DOHH2 (cell line): ENCODE measurements around the gene NAPEPLD.
"Not testable (repeated sequence)": the region's sequence is repeated elsewhere in the genome, so short reads cannot be mapped to it uniquely, and the experiment has no call there.

Source experiments
- H3F3A ChIP-seq: fragments of 200-600 bp; sonication (generic), shearing (Covaris generic); 2 replicates; pipeline ENCODE4 v1.6.0; 2016; ENCODE audit warnings: antibody characterized with exemption, mild to moderate bottlenecking; ENCODE audit not compliant: control insufficient read depth, insufficient read depth
- H3K27ac ChIP-seq: fragments of 200-600 bp; sonication (generic); 2 replicates; pipeline ENCODE4 v1.5.1; 2014; ENCODE audit warnings: low read depth, mild to moderate bottlenecking, low read length, moderate library complexity
- H3K27me3 ChIP-seq: fragments of 200-600 bp; sonication (generic); 2 replicates; pipeline ENCODE4 v1.6.1; 2014; ENCODE audit warnings: mild to moderate bottlenecking, low read length, mixed read lengths; ENCODE audit not compliant: control insufficient read depth
- H3K36me3 ChIP-seq: fragments of 200-600 bp; sonication (generic); 2 replicates; pipeline ENCODE4 v1.6.1; 2014; ENCODE audit warnings: mild to moderate bottlenecking, low read length, moderate library complexity, mixed read lengths; ENCODE audit not compliant: control insufficient read depth
- H3K4me1 ChIP-seq: fragments of 200-600 bp; sonication (generic); 2 replicates; pipeline ENCODE4 v1.6.1; 2014; ENCODE audit warnings: mild to moderate bottlenecking, low read length, mixed read lengths; ENCODE audit not compliant: control insufficient read depth
- H3K4me2 ChIP-seq: fragments of 200-600 bp; sonication (generic); 2 replicates; pipeline ENCODE4 v1.6.0; 2014; ENCODE audit warnings: mild to moderate bottlenecking, low read length, moderate library complexity
- H3K4me3 ChIP-seq: fragments of 200-600 bp; sonication (generic); 2 replicates; pipeline ENCODE4 v1.5.1; 2014; ENCODE audit warnings: mild to moderate bottlenecking, low read length, mixed read lengths
- H3K79me2 ChIP-seq: fragments of 200-600 bp; sonication (generic); 2 replicates; pipeline ENCODE4 v1.6.1; 2014; ENCODE audit warnings: mild to moderate bottlenecking, low read length, mixed read lengths; ENCODE audit not compliant: control insufficient read depth
- H3K9me2 ChIP-seq: fragments of 200-600 bp; sonication (generic); replicated peaks from 2 replicates; pipeline ENCODE4 v1.6.1; 2014; ENCODE audit warnings: mild to moderate bottlenecking, low read length, mixed read lengths; ENCODE audit not compliant: control insufficient read depth
- H3K9me3 ChIP-seq: fragments of 200-600 bp; sonication (generic); 2 replicates; pipeline ENCODE4 v1.6.1; 2014; ENCODE audit warnings: antibody characterized with exemption, low read length, mixed read lengths; ENCODE audit not compliant: control insufficient read depth, insufficient read depth
- H4K20me1 ChIP-seq: fragments of 200-600 bp; sonication (generic); 2 replicates; pipeline ENCODE4 v1.6.0; 2014; ENCODE audit warnings: low read depth, mild to moderate bottlenecking, antibody characterized with exemption, low read length, moderate library complexity; ENCODE audit not compliant: control insufficient read depth, insufficient read depth
- CTCF ChIP-seq: fragments of 200-600 bp; sonication (generic); IDR thresholded peaks from one replicate; pipeline ENCODE4 v1.5.1; 2014; ENCODE audit warnings: antibody characterized with exemption, mild to moderate bottlenecking, low read depth, low read length; ENCODE audit not compliant: poor library complexity, severe bottlenecking
- EZH2phosphoT487 ChIP-seq: fragments of 200-600 bp; sonication (generic); IDR thresholded peaks from 2 replicates; pipeline ENCODE4 v1.6.1; 2017; ENCODE audit warnings: borderline replicate concordance, mild to moderate bottlenecking, antibody characterized with exemption, low read length, moderate library complexity, mixed read lengths

Gene NAPEPLD

GRCh38 chr7:103149808-103150180, 895 bp upstream of the NAPEPLD start:
- Histone ChIP-seq H3K27ac (peak overlapping the region; percentile 68), H3K36me3 (peaks cover 10% of the 10 kb centered on the region), H4K20me1 (no peaks in the 10 kb centered on the region), H3K9me2 (no peaks in the 10 kb centered on the region), H3K4me3 (peak overlapping the region; percentile 75), H3F3A (peaks cover 8% of the 10 kb centered on the region), H3K9me3 (no peaks in the 10 kb centered on the region), H3K79me2 (peaks cover 44% of the 10 kb centered on the region), H3K4me1 (peaks cover 28% of the 10 kb centered on the region), H3K4me2 (peak overlapping the region; percentile 67), H3K27me3 (no peaks in the 10 kb centered on the region)
- TF ChIP-seq EZH2phosphoT487 (no peak), CTCF (no peak)

- no peak for TF ChIP-seq EZH2phosphoT487
- no peak for TF ChIP-seq CTCF
- no peaks in the 10 kb centered on the region for H4K20me1 ChIP-seq
- H3K4me1 ChIP-seq = peaks cover 28% of the 10 kb centered on the region
- H3K4me2 ChIP-seq = peak overlapping the region; percentile 67
- peak overlapping the region; percentile 75 for H3K4me3 ChIP-seq
- peaks cover 10% of the 10 kb centered on the region for H3K36me3 ChIP-seq
- H3K27me3 ChIP-seq = no peaks in the 10 kb centered on the region
- H3K9me3 ChIP-seq = no peaks in the 10 kb centered on the region
- peaks cover 59% of the 10 kb centered on the region for H3K79me2 ChIP-seq
- peak overlapping the region; percentile 68 for H3K27ac ChIP-seq
- peaks cover 8% of the 10 kb centered on the region for H3F3A ChIP-seq
- H3K9me2 ChIP-seq = no peaks in the 10 kb centered on the region
These were observed 537 bp downstream of the NAPEPLD start for GRCh38 chr7:103148131-103148993.

GRCh38 chr7:103144754-103145153, 4.1 kb downstream of the NAPEPLD start:
- H3K4me2 ChIP-seq, H3K4me3 ChIP-seq, H4K20me1 ChIP-seq, H3F3A ChIP-seq, H3K9me2 ChIP-seq, H3K9me3 ChIP-seq, H3K27ac ChIP-seq, H3K27me3 ChIP-seq: not testable (repeated sequence)
- H3K36me3 ChIP-seq = peaks cover 19% of the 10 kb centered on the region
- H3K79me2 ChIP-seq = peaks cover 79% of the 10 kb centered on the region
- H3K4me1 ChIP-seq = peaks cover 21% of the 10 kb centered on the region

GRCh38 chr7:103143868-103144267, 5.0 kb downstream of the NAPEPLD start:
- H3K36me3 ChIP-seq = peaks cover 19% of the 10 kb centered on the region
- H3K9me2 ChIP-seq = no peaks in the 10 kb centered on the region
- TF ChIP-seq EZH2phosphoT487 (no peak), CTCF (no peak)
- no peaks in the 10 kb centered on the region for H3F3A ChIP-seq
- H3K27me3 ChIP-seq = no peaks in the 10 kb centered on the region
- peaks cover 76% of the 10 kb centered on the region for H3K79me2 ChIP-seq
- H3K4me1 ChIP-seq = peaks cover 16% of the 10 kb centered on the region
- no peak overlapping the region for H3K4me2 ChIP-seq
- no peaks in the 10 kb centered on the region for H3K9me3 ChIP-seq
- no peaks in the 10 kb centered on the region for H4K20me1 ChIP-seq
- H3K27ac ChIP-seq = no peak overlapping the region
- no peak overlapping the region for H3K4me3 ChIP-seq
